ENCODE data around the gene ZMYND10. TPM values are rescaled to one million over a fixed set of nuclear protein-coding genes. Genes with fewer than 3 reads are reported as not detected.
A peak's percentile ranks its signal among the peaks of the same experiment; 100 is the strongest.

Gene ZMYND10
- total RNA-seq, 1 experiment from 2014 or later, result 0.74 TPM

GRCh38 chr3:50350527-50351322 is 5.2 kb upstream of the ZMYND10 start, which contains the start of the genes CYB561D2 and NPRL2 (continued):
- TF ChIP-seq ARID4B (CRISPR knock-in tag; IDR thresholded peaks at IDR 0.05; ENCODE audit: borderline replicate concordance), result peak; percentile 93; the same call in 1 of the 2 replicates
- TF ChIP-seq ZNF416 (CRISPR knock-in tag; IDR thresholded peaks at IDR 0.05), result no peak
- no peak for TF ChIP-seq ZNF532 (CRISPR knock-in tag; IDR thresholded peaks at IDR 0.05; ENCODE audit: borderline replicate concordance)
- TF ChIP-seq STAT6 (CRISPR knock-in tag; conservative IDR thresholded peaks at IDR 0.05; ENCODE audit: low read depth), result peak; percentile 48; the same call in 1 of the 2 replicates
- TF ChIP-seq, protein P1, sequence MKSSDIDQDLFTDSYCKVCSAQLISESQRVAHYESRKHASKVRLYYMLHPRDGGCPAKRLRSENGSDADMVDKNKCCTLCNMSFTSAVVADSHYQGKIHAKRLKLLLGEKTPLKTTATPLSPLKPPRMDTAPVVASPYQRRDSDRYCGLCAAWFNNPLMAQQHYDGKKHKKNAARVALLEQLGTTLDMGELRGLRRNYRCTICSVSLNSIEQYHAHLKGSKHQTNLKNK (CRISPR knock-in tag; IDR thresholded peaks at IDR 0.05), result no peak
- TF ChIP-seq ZNF423 (CRISPR knock-in tag; IDR thresholded peaks at IDR 0.05), result no peak
- TF ChIP-seq FOXK1 (CRISPR knock-in tag; IDR thresholded peaks at IDR 0.05), result peak; percentile 74; the same call in 1 of the 2 replicates
- peak; percentile 4 for TF ChIP-seq KAT7 (CRISPR knock-in tag; IDR thresholded peaks at IDR 0.05; ENCODE audit: borderline replicate concordance)
- no peak for TF ChIP-seq PRRX2 (CRISPR knock-in tag; IDR thresholded peaks at IDR 0.05)
- peak; percentile 84 for TF ChIP-seq ZNF138 (CRISPR knock-in tag; conservative IDR thresholded peaks at IDR 0.05)
- peak; percentile 89 for TF ChIP-seq CREB1 (CRISPR knock-in tag; IDR thresholded peaks at IDR 0.05)
- peak; percentile 94; the same call in 1 of the 2 replicates for TF ChIP-seq TP53 (CRISPR knock-in tag; IDR thresholded peaks at IDR 0.05)
- TF ChIP-seq AFF4 (CRISPR knock-in tag; IDR thresholded peaks at IDR 0.05; ENCODE audit: borderline replicate concordance), result peak; percentile 85
- TF ChIP-seq ZNF219 (CRISPR knock-in tag; IDR thresholded peaks at IDR 0.05; ENCODE audit: borderline replicate concordance), result no peak
- TF ChIP-seq, protein P2, sequence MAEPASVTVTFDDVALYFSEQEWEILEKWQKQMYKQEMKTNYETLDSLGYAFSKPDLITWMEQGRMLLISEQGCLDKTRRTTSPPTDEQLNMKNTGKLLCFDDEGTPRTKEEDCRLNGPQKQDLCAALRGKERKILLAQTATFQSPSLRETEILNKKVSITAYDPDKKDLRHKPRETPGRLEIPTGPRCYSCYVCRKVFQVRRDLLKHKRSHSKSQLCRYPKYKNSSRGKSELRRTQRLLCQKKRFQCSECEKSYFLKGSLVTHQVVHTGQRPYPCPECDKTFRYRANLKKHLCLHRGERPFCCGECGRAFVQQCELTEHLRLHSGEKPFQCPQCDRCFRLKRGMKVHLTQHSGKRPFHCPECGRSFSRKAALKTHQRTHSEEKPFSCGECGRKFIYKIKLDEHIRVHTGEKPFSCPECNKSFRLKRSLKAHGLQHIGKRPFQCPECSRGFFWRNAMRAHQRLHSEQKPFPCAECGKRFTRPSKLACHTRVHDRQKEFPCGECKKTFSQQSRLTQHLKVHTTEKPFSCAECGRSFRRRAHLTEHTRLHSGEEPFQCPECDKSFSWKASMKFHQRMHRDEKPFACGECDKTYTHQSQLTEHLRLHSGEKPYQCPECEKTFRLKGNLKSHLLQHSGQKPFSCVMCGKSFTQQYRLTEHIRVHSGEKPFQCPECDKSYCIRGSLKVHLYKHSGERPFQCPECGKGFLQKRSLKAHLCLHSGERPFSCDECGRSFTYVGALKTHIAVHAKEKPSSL (CRISPR knock-in tag; conservative IDR thresholded peaks at IDR 0.05), result no peak
- TF ChIP-seq, protein P3, sequence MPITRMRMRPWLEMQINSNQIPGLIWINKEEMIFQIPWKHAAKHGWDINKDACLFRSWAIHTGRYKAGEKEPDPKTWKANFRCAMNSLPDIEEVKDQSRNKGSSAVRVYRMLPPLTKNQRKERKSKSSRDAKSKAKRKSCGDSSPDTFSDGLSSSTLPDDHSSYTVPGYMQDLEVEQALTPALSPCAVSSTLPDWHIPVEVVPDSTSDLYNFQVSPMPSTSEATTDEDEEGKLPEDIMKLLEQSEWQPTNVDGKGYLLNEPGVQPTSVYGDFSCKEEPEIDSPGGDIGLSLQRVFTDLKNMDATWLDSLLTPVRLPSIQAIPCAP (CRISPR knock-in tag; IDR thresholded peaks at IDR 0.05), result peak; percentile 96
- peak; percentile 42 for TF ChIP-seq USF2 (CRISPR knock-in tag; IDR thresholded peaks at IDR 0.05)

Data from WTC11 (cell line).